ENCODE results near the gene COL3A1. TPM values are rescaled to one million over a fixed set of nuclear protein-coding genes. Genes with fewer than 3 reads are reported as not detected.

COL3A1 gene
- total RNA-seq, 3 donors from 2014 or later = 68.2 to 321 (median 299) TPM

DNA sequence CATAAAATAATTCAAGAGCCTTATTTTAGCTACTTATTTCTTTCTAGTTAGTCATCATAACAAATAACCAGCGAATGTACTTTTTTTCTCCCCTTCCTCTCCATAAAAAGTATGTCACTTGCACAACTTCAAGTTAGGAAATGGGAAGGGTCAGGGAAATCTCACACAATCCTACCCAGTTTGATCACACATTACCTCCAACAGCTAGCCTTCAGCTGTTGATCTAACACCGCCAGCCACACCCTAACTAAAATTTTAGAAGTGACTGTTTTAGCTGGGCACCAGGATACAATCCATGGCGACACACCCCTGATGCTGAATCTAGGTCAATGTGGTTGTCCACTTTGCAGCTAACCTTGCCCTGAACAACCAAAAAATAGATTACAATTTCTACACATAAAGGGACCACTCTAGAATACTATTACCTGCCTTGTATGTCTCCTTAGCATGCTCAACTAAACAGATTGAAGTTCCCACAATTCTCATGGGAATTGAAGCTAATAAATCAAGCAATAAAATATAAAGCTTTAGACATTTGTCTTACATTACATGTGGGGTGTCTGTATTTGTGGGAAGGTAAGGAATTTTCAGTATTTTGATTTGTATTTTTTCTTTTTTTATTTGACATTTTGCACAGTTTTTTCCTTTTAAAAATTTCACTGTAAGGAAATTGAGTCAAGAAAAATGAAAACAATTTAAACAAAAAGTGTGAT, 7.3 kb upstream of the COL3A1 start:
- no peak overlapping the region for H3K4me3 ChIP-seq
- no peaks in the 10 kb centered on the region for H3K4me1 ChIP-seq (ENCODE audit: low read depth)
- intact Hi-C loops (cut with DNase I, micrococcal nuclease) = no loop called here
- no peak for ATAC-seq
- no peaks in the 10 kb centered on the region for H3K9me3 ChIP-seq
- TF ChIP-seq, protein P1, sequence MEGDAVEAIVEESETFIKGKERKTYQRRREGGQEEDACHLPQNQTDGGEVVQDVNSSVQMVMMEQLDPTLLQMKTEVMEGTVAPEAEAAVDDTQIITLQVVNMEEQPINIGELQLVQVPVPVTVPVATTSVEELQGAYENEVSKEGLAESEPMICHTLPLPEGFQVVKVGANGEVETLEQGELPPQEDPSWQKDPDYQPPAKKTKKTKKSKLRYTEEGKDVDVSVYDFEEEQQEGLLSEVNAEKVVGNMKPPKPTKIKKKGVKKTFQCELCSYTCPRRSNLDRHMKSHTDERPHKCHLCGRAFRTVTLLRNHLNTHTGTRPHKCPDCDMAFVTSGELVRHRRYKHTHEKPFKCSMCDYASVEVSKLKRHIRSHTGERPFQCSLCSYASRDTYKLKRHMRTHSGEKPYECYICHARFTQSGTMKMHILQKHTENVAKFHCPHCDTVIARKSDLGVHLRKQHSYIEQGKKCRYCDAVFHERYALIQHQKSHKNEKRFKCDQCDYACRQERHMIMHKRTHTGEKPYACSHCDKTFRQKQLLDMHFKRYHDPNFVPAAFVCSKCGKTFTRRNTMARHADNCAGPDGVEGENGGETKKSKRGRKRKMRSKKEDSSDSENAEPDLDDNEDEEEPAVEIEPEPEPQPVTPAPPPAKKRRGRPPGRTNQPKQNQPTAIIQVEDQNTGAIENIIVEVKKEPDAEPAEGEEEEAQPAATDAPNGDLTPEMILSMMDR (IDR thresholded peaks at IDR 0.05) = no peak
- H3K36me3 ChIP-seq (ENCODE audit: low read depth) = no peaks in the 10 kb centered on the region
- DNase-seq = no peak

DNA sequence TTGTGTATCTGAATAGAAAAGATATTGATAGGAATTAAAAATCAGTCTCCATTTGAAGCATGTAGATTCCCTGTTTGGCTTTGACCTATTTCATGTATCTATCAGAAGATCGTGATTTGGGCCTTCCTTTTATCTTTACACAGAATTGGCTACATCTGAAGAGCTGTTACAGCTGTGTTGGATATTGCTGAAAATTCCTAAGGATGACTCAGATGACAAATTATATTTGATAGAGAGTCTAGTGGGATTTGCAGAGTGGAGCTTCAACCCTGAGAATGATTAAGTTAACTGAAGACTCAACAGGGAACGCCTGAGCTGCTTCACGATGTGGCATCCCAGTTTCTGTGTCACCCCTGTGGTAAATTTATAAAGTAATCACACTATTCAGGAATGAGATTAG, 4.9 kb upstream of the COL3A1 start:
- intact Hi-C loops (cut with DNase I, micrococcal nuclease) = no loop called here

DNA sequence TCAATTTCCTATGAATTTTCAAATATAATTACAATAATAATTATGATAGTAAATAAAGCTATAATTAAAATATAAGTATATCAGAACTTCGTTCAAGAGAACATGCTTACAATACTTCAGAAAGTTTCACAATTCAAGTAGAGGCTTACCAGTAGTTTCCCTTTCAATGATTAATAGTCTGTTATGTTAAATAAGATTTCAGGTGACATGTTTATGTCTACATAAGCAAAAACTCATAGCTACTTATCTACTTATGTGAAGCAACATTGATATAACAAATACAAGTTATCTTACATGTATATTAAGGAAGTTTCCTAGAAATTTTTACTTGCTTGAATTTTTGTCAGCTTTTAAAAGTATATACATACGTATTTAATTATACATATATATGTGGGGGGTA, 4.5 kb upstream of the COL3A1 start:
- Histone ChIP-seq H3K36me3 (ENCODE audit: low read depth) (no peaks in the 10 kb centered on the region), H3K9me3 (no peaks in the 10 kb centered on the region), H3K4me3 (no peak overlapping the region), H3K4me1 (ENCODE audit: low read depth) (no peaks in the 10 kb centered on the region)
- DNase-seq = no peak
- ATAC-seq = no peak
- intact Hi-C loops (cut with DNase I, micrococcal nuclease) = no loop called here
- TF ChIP-seq, protein P1 (IDR thresholded peaks at IDR 0.05) = no peak

More for the DNA sequence above, 4.9 kb upstream of the COL3A1 start:
- peak; percentile 26 for ATAC-seq
- no peak overlapping the region for H3K4me3 ChIP-seq
- TF ChIP-seq, protein P1 (IDR thresholded peaks at IDR 0.05) = no peak
- no peaks in the 10 kb centered on the region for H3K4me1 ChIP-seq (ENCODE audit: low read depth)
- no peaks in the 10 kb centered on the region for H3K9me3 ChIP-seq
- no peaks in the 10 kb centered on the region for H3K36me3 ChIP-seq (ENCODE audit: low read depth)
- DNase-seq = no peak

DNA sequence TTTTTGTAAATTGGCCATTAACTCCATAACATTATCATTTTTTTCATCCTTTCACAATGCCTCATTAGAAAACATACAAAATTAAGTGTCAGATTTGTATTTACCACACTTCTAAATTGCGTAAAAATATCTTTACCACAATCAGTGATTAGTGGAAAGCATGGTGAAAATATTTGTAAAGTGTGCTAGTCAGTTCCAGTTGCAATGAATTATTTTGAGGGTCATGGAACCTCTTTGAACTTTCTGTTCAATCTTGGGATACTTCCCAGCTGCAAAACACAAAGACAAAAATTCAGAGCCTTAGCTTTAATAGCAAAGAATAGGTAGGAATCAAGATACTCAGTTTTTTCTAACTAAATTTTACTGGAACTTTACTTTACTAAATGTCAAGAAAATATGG, 4.0 kb upstream of the COL3A1 start:
- no peak for DNase-seq
- TF ChIP-seq, protein P1 (IDR thresholded peaks at IDR 0.05) = no peak
- no peaks in the 10 kb centered on the region for H3K9me3 ChIP-seq
- H3K36me3 ChIP-seq (ENCODE audit: low read depth) = no peaks in the 10 kb centered on the region
- ATAC-seq = no peak
- H3K4me1 ChIP-seq (ENCODE audit: low read depth) = no peaks in the 10 kb centered on the region
- intact Hi-C loops (cut with DNase I, micrococcal nuclease) = no loop called here
- no peak overlapping the region for H3K4me3 ChIP-seq

DNA sequence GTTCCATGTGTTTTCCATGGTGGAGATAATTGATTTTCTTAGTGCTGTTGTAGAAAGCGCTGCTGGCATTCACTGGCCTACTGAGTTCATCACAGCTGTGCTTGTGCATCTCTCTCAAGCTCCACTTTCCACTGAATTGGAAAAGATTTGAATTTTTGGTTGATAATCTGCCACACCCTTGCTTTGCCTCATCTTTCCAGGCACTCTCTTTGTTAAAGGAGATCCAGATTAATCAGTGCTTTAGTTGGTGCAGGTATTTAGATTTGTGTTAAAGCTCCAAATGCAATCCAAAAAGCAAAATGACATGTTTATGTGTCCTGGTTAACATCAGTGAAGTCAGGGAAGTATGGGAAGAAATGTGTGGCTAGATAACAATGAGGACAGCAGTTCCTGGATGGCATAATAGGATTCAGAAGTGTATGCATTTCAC, 2.7 kb upstream of the COL3A1 start:
- Histone ChIP-seq H3K9me3 (no peaks in the 10 kb centered on the region), H3K4me3 (no peak overlapping the region), H3K4me1 (ENCODE audit: low read depth) (no peaks in the 10 kb centered on the region), H3K36me3 (ENCODE audit: low read depth) (no peaks in the 10 kb centered on the region)
- no peak for DNase-seq
- ATAC-seq = no peak
- TF ChIP-seq, protein P1 (IDR thresholded peaks at IDR 0.05) = no peak
- intact Hi-C loops (cut with DNase I, micrococcal nuclease) = no loop called here

Data from mucosa of descending colon (tissue), 3 donors.